GM21423 (cell line): Measurements from ENCODE around the gene NLRP7.
"Not testable (repeated sequence)": the region's sequence is repeated elsewhere in the genome, so short reads cannot be mapped to it uniquely, and the experiment has no call there.

ENCODE experiments used
- ATAC-seq: cut with Tn5 transposase; IDR thresholded peaks from one replicate; pipeline ENCODE4 v1.9.1; 2021; ENCODE audit warnings: mild to moderate bottlenecking, moderate library complexity; ENCODE audit not compliant: unreplicated experiment

The NLRP7 gene

GRCh38 chr19:54919646-54920563, 27.4 kb downstream of the NLRP7 start:
- ATAC-seq = not testable (repeated sequence)

GRCh38 chr19:54918499-54918898, 28.8 kb downstream of the NLRP7 start:
- ATAC-seq = no peak

- ATAC-seq = no peak
These were observed 30.5 kb downstream of the NLRP7 start for GRCh38 chr19:54916822-54917221.

- not testable (repeated sequence) for ATAC-seq
These were observed 39.4 kb downstream of the NLRP7 start for GRCh38 chr19:54907899-54908298.

GRCh38 chr19:54906819-54907218, 40.5 kb downstream of the NLRP7 start:
- ATAC-seq = no peak

GRCh38 chr19:54905803-54906511, 41.4 kb downstream of the NLRP7 start, which contains the start of gene NCR1:
TSS of gene NCR1 (plus strand) at chr19:54906148. CDS start at chr19:54906188, 40 bp downstream.
- ATAC-seq = no peak

- no peak for ATAC-seq
These were observed 41.9 kb downstream of the NLRP7 start for GRCh38 chr19:54905421-54905802.

GRCh38 chr19:54904261-54904660, 43.1 kb downstream of the NLRP7 start:
- ATAC-seq = not testable (repeated sequence)

GRCh38 chr19:54903303-54903702, 44.0 kb downstream of the NLRP7 start:
- no peak for ATAC-seq

GRCh38 chr19:54902061-54902460, 45.3 kb downstream of the NLRP7 start:
- no peak for ATAC-seq

- not testable (repeated sequence) for ATAC-seq
These were observed 46.2 kb downstream of the NLRP7 start for GRCh38 chr19:54901153-54901552.

GRCh38 chr19:54899646-54900045, 47.7 kb downstream of the NLRP7 start:
- not testable (repeated sequence) for ATAC-seq

- not testable (repeated sequence) for ATAC-seq
These were observed 48.6 kb downstream of the NLRP7 start for GRCh38 chr19:54898685-54899084.

GRCh38 chr19:54896036-54896435, 51.3 kb downstream of the NLRP7 start:
- ATAC-seq = no peak

- ATAC-seq = not testable (repeated sequence)
These were observed 53.2 kb downstream of the NLRP7 start for GRCh38 chr19:54894106-54894505.

- no peak for ATAC-seq
These were observed 53.9 kb downstream of the NLRP7 start for GRCh38 chr19:54893406-54893805.

- no peak for ATAC-seq
These were observed 57.8 kb downstream of the NLRP7 start for GRCh38 chr19:54889566-54889965.

- no peak for ATAC-seq
These were observed 59.1 kb downstream of the NLRP7 start for GRCh38 chr19:54888239-54888638.

GRCh38 chr19:54883228-54883627, 64.1 kb downstream of the NLRP7 start:
- ATAC-seq = no peak

- no peak for ATAC-seq
These were observed 64.6 kb downstream of the NLRP7 start for GRCh38 chr19:54882758-54883157.

GRCh38 chr19:54881884-54882283, 65.4 kb downstream of the NLRP7 start:
- no peak for ATAC-seq

- ATAC-seq = no peak
These were observed 69.9 kb downstream of the NLRP7 start for GRCh38 chr19:54877471-54877870.
